ENCODE measurements around the gene AQP3.
"Not testable (repeated sequence)": the region's sequence is repeated elsewhere in the genome, so short reads cannot be mapped to it uniquely, and the experiment has no call there.

AQP3 gene

GRCh38 chr9:33404788-33405362 lies 42.5 kb downstream of the AQP3 start:
- no peak overlapping the region for H3K27ac Mint-ChIP-seq
- H3K36me3 Mint-ChIP-seq: no peaks in the 10 kb centered on the region
- no peak for DNase-seq
- CTCF ChIA-PET: interaction anchor here (1.0 to 4.6 kb wide), 10 partner anchors 9 to 179 kb away, joined by 3 to 134 read pairs (median 16); partner anchors contain the start of genes AQP3 and NOL6
- H3K9me3 Mint-ChIP-seq: no peaks in the 10 kb centered on the region
- H3K4me1 Mint-ChIP-seq: peaks cover 23% of the 10 kb centered on the region
- H3K4me3 Mint-ChIP-seq: no peak overlapping the region
- H3K27me3 Mint-ChIP-seq: peaks cover 27% of the 10 kb centered on the region

GRCh38 chr9:33403941-33404787 lies 43.2 kb downstream of the AQP3 start:
- CTCF ChIA-PET: interaction anchor here (0.7 to 4.6 kb wide), 17 partner anchors 10 to 1198 kb away, joined by 3 to 134 read pairs (median 6); partner anchors contain the start of genes AQP3 and NOL6
- Mint-ChIP-seq H3K9me3 (no peaks in the 10 kb centered on the region), H3K4me1 (peaks cover 23% of the 10 kb centered on the region), H3K4me3 (no peak overlapping the region), H3K27ac (no peak overlapping the region), H3K36me3 (no peaks in the 10 kb centered on the region), H3K27me3 (peaks cover 32% of the 10 kb centered on the region)
- DNase-seq: no peak

- not testable (repeated sequence) for DNase-seq, H3K9me3 Mint-ChIP-seq, H3K27ac Mint-ChIP-seq, H3K4me3 Mint-ChIP-seq, H3K36me3 Mint-ChIP-seq
- H3K27me3 Mint-ChIP-seq: peaks cover 47% of the 10 kb centered on the region
- CTCF ChIA-PET: interaction anchor here (2.0 to 4.6 kb wide), 8 partner anchors 10 to 71 kb away, joined by 4 to 134 read pairs (median 17); partner anchors contain the start of gene NOL6
- H3K4me1 Mint-ChIP-seq: peaks cover 23% of the 10 kb centered on the region
Observed at GRCh38 chr9:33402371-33402770, 45.0 kb downstream of the AQP3 start, which contains the start of gene AQP7. Gene AQP7, minus strand, starts transcription at chr9:33402568. Its CDS starts 1,306 bp downstream, at chr9:33401262.

GRCh38 chr9:33401809-33402208 lies 45.6 kb downstream of the AQP3 start:
- not testable (repeated sequence) for H3K4me3 Mint-ChIP-seq, DNase-seq, H3K36me3 Mint-ChIP-seq, H3K27ac Mint-ChIP-seq, H3K9me3 Mint-ChIP-seq
- CTCF ChIA-PET: interaction anchor here (2.7 to 4.6 kb wide), 3 partner anchors 9 to 63 kb away, joined by 6 to 134 read pairs (median 36); no protein-coding TSS in a partner anchor
- Mint-ChIP-seq H3K4me1 (peaks cover 23% of the 10 kb centered on the region), H3K27me3 (peaks cover 49% of the 10 kb centered on the region)

GRCh38 chr9:33399047-33399446 lies 48.3 kb downstream of the AQP3 start:
- not testable (repeated sequence) for DNase-seq, H3K27ac Mint-ChIP-seq, H3K4me3 Mint-ChIP-seq, H3K4me1 Mint-ChIP-seq, H3K9me3 Mint-ChIP-seq, H3K36me3 Mint-ChIP-seq
- CTCF ChIA-PET: interaction anchor here (0.7 to 2.3 kb wide), 2 partner anchors 23 to 68 kb away, joined by 3 to 8 read pairs; no protein-coding TSS in a partner anchor
- H3K27me3 Mint-ChIP-seq: peaks cover 55% of the 10 kb centered on the region

GRCh38 chr9:33397801-33398200 lies 49.6 kb downstream of the AQP3 start:
- H3K27ac Mint-ChIP-seq, H3K4me3 Mint-ChIP-seq, H3K36me3 Mint-ChIP-seq, DNase-seq, H3K9me3 Mint-ChIP-seq, H3K4me1 Mint-ChIP-seq: not testable (repeated sequence)
- H3K27me3 Mint-ChIP-seq: peaks cover 64% of the 10 kb centered on the region
- CTCF ChIA-PET: interaction anchor here (2.3 kb wide), 1 partner anchor 69 kb away, joined by 8 read pairs; no protein-coding TSS in a partner anchor

GRCh38 chr9:33395159-33395879 lies 52.1 kb downstream of the AQP3 start:
- DNase-seq, H3K36me3 Mint-ChIP-seq, H3K9me3 Mint-ChIP-seq, H3K27ac Mint-ChIP-seq, H3K4me1 Mint-ChIP-seq, H3K4me3 Mint-ChIP-seq, CTCF ChIA-PET: not testable (repeated sequence)
- peaks cover 47% of the 10 kb centered on the region for H3K27me3 Mint-ChIP-seq

- H3K36me3 Mint-ChIP-seq, DNase-seq, H3K4me1 Mint-ChIP-seq, H3K27ac Mint-ChIP-seq, H3K4me3 Mint-ChIP-seq, H3K9me3 Mint-ChIP-seq: not testable (repeated sequence)
- H3K27me3 Mint-ChIP-seq: peaks cover 43% of the 10 kb centered on the region
- CTCF ChIA-PET: interaction anchor here (1.7 kb wide), 1 partner anchor 79 kb away, joined by 4 read pairs; no protein-coding TSS in a partner anchor
Observed at GRCh38 chr9:33393986-33394385, 53.4 kb downstream of the AQP3 start.

- H3K27me3 Mint-ChIP-seq: peaks cover 40% of the 10 kb centered on the region
- no peak overlapping the region for H3K27ac Mint-ChIP-seq
- H3K4me3 Mint-ChIP-seq: no peak overlapping the region
- peaks cover 2% of the 10 kb centered on the region for H3K4me1 Mint-ChIP-seq
- CTCF ChIA-PET: interaction anchor here (0.9 to 1.7 kb wide), 2 partner anchors 20 to 79 kb away, joined by 3 to 4 read pairs; no protein-coding TSS in a partner anchor
- no peaks in the 10 kb centered on the region for H3K36me3 Mint-ChIP-seq
- H3K9me3 Mint-ChIP-seq: no peaks in the 10 kb centered on the region
- no peak for DNase-seq
Observed at GRCh38 chr9:33393581-33393980, 53.8 kb downstream of the AQP3 start.

- DNase-seq, H3K27ac Mint-ChIP-seq, H3K9me3 Mint-ChIP-seq, H3K4me3 Mint-ChIP-seq, H3K36me3 Mint-ChIP-seq, H3K4me1 Mint-ChIP-seq: not testable (repeated sequence)
- CTCF ChIA-PET: interaction anchor here (0.9 to 1.7 kb wide), 4 partner anchors 11 to 80 kb away, joined by 3 to 6 read pairs (median 4); partner anchors contain the start of gene AQP7
- peaks cover 40% of the 10 kb centered on the region for H3K27me3 Mint-ChIP-seq
Observed at GRCh38 chr9:33392591-33393021, 54.8 kb downstream of the AQP3 start.

Data from activated naive CD4-positive, alpha-beta T cell treated with anti-CD3 and anti-CD28 coated beads, Interleukin-2, amount 10 ng/mL, durations not matched to agents 7 days and 5 days (primary cell).